ENCODE results near the gene TBC1D20.
"Not testable (repeated sequence)": the region's sequence is repeated elsewhere in the genome, so short reads cannot be mapped to it uniquely, and the experiment has no call there.

TBC1D20 gene

DNA sequence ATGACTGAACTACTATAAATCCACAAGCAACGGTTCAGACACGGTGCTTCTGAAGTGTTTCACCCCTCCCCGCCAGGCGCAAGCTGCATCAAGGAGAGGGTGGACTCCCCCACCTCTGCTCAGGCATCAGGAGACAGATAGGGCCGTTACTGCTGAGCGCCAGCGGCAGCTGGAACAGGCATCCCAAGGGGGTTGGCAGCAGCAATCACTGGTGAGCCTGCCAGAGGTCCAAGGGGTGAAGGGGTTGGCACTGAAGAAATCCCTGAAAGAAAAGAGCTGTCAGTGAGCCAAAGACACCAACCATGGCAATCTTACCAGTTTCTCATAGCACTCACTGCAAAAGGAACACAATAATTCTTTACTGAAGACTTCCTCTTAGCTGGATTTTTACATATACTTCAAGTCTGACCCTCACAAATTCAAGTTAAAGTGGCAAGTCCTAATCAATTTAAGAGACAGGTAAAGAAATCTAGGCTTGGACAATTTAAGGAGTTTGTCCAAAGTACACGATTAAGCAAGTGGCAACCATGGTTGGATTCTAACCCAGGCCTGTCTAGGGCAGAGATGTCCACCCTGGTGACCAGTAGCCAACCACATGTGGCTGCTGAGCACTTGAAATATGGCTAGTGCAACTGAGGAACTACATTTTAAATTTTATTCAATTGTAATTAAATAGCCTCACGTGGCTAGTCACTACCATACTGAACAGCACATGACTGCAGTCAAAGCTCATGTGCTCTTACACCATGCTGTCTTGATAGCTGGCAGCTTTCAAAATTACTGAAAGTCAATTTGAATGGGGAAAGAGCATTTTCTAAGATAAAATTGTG is 21.7 kb upstream of the TBC1D20 start:
- Mint-ChIP-seq H3K36me3 (ENCODE audit: insufficient read depth) (peaks cover 56% of the 10 kb centered on the region), H3K9me3 (no peaks in the 10 kb centered on the region), H3K27ac (ENCODE audit: low read depth) (no peak overlapping the region), H3K4me1 (peaks cover 9% of the 10 kb centered on the region), H3K27me3 (no peaks in the 10 kb centered on the region), H3K4me3 (no peak overlapping the region)
- ATAC-seq (replicated peaks; ENCODE audit: extremely low read depth, poor library complexity, severe bottlenecking) (no peak), DNase-seq (ENCODE audit: low spot score in 2 of 2) (no peak)

DNA sequence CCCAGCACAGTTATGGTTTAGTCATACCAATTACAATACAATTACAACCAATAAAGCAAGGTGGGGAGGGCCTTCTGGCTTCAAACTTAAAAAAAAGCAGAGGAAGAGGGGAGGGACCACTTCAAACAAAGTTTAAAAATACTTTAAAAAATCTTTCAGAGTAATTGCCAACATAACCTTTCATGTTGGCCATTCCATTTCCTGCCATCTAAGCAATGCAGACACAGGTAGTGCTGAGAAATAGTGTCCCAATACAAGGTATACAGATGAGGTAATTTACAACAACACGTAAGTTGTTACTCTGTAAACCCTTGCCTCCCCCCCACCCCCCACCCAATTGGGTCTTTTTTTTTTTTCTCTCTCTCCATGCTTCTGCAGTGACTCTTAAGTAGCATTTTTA is 18.8 kb upstream of the TBC1D20 start:
- no peaks in the 10 kb centered on the region for H3K9me3 Mint-ChIP-seq
- H3K4me3 Mint-ChIP-seq = no peak overlapping the region
- peaks cover 13% of the 10 kb centered on the region for H3K4me1 Mint-ChIP-seq
- no peak for ATAC-seq (replicated peaks; ENCODE audit: extremely low read depth, poor library complexity, severe bottlenecking)
- peaks cover 34% of the 10 kb centered on the region for H3K36me3 Mint-ChIP-seq (ENCODE audit: insufficient read depth)
- H3K27ac Mint-ChIP-seq (ENCODE audit: low read depth) = no peak overlapping the region
- no peaks in the 10 kb centered on the region for H3K27me3 Mint-ChIP-seq
- no peak for DNase-seq (ENCODE audit: low spot score in 2 of 2)

DNA sequence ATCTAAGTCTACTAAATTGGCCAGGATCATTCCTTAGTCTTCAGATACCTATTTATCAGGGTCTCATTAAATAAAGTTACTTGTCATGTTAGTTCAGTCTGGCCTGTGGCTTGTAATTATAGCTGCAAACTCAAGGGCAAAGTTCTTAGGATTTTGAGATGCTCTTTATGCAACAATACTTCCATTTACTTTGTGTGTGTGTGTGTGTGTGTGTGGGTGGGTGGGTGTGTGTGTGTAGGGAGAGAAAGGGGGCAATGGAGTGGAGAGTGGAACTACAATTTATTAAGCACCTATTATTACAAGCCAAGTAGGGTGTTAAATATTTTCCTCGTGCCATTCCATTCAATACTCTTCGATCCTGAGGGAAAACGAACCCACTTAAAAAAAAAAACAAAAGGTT is 17.7 kb upstream of the TBC1D20 start:
- ATAC-seq (replicated peaks; ENCODE audit: extremely low read depth, poor library complexity, severe bottlenecking) (no peak), DNase-seq (ENCODE audit: low spot score in 2 of 2) (no peak)
- no peaks in the 10 kb centered on the region for H3K27me3 Mint-ChIP-seq
- peaks cover 13% of the 10 kb centered on the region for H3K4me1 Mint-ChIP-seq
- no peak overlapping the region for H3K4me3 Mint-ChIP-seq
- H3K36me3 Mint-ChIP-seq (ENCODE audit: insufficient read depth) = peaks cover 30% of the 10 kb centered on the region
- H3K9me3 Mint-ChIP-seq = no peaks in the 10 kb centered on the region
- no peak overlapping the region for H3K27ac Mint-ChIP-seq (ENCODE audit: low read depth)

DNA sequence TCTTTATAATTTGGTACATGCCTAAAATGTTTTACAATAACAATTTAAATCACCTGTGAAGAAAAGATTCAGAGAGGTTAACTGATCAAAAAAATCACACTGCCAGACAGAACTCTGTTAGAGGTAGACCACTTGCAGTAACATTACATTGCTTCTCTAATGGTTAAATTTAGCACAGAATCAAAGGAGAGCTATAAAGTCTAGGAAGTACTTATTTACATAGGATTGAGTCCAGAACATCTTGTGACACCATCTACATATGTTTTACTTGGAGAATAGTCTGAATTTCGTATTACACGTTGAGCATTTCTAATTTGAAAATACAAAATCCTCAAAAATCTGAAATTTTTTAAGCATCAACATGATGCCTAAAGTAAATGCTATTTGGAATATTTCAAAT is 17.2 kb upstream of the TBC1D20 start:
- DNase-seq (ENCODE audit: low spot score in 2 of 2) = no peak
- Mint-ChIP-seq H3K4me3 (no peak overlapping the region), H3K36me3 (ENCODE audit: insufficient read depth) (peaks cover 26% of the 10 kb centered on the region), H3K27ac (ENCODE audit: low read depth) (no peak overlapping the region), H3K9me3 (no peaks in the 10 kb centered on the region), H3K4me1 (peaks cover 13% of the 10 kb centered on the region), H3K27me3 (no peaks in the 10 kb centered on the region)
- no peak for ATAC-seq (replicated peaks; ENCODE audit: extremely low read depth, poor library complexity, severe bottlenecking)

DNA sequence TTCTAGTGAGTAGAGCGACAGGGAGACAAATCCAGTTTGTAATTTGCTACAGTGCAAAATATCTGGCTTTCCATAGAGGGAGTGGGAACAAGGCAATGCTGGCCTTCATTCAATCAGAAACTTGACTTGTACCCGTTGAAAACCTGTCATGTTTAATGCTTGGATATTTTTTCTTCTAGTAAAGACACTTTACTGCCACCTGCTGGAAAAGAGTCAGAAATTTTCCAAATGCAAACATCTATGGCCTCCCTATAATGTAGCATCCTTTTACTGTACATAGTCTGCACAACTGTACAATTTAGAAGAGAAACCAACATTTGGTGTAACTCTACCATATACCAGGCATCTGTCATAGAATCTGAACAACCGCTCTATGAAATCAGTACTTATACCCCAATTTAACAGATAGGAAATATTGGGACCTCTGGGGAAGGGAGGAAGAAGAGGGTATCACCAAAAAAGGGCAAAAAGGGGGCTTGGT is 16.7 kb upstream of the TBC1D20 start:
- DNase-seq (ENCODE audit: low spot score in 2 of 2) = peak in 1 of 2 donors; percentile 39
- peaks cover 25% of the 10 kb centered on the region for H3K36me3 Mint-ChIP-seq (ENCODE audit: insufficient read depth)

DNA sequence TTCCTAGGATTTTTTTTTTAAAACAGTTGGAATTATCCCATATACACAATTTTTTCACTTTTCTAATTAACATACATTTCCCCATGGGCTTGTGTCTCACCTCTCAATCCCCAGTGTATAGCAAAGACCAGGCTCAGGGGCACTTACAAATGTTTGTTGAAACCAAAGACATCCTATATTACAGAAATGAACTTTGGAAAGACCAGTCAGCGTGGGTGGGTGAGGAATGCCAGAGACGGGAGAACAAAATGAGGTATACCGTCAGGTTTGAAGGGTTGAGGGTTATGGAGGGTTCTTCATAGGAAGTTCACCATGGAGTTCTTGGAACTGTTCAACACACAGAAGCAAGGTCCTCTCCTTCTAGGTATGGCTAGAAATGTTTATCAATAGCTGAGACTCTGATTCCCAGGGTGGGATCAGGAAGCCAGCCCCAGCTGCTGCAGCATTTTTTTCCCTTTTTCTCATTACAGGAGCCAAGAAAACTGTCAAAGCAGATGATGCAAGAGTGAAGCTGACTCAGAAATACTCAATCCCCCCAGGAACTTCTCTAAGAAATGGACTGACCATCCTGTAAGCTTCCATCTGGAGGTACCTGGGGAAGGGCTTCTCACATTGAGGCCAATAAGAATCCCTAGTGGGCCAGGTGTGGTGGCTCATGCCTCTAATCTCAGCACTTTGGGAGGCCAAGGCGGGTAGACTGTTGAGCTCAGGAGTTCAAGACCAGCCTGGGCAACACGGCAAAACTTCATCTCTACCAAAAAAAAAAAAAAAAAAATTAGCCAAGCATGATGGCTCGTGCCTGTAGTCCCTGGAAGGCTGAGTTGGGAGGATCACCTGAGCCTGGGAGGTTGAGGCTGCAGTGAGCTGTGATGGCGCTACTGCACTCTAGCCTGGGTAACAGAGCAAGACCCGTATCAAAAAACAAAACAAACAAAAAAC is 15.9 kb upstream of the TBC1D20 start:
- H3K4me3 Mint-ChIP-seq = no peak overlapping the region
- H3K36me3 Mint-ChIP-seq (ENCODE audit: insufficient read depth) = peaks cover 19% of the 10 kb centered on the region
- H3K27ac Mint-ChIP-seq (ENCODE audit: low read depth) = no peak overlapping the region
- peaks cover 13% of the 10 kb centered on the region for H3K4me1 Mint-ChIP-seq
- no peaks in the 10 kb centered on the region for H3K9me3 Mint-ChIP-seq
- H3K27me3 Mint-ChIP-seq = no peaks in the 10 kb centered on the region
- DNase-seq (ENCODE audit: low spot score in 2 of 2) = no peak
- no peak for ATAC-seq (replicated peaks; ENCODE audit: extremely low read depth, poor library complexity, severe bottlenecking)

More for the DNA sequence above, 16.7 kb upstream of the TBC1D20 start:
- Mint-ChIP-seq H3K4me1 (peaks cover 13% of the 10 kb centered on the region), H3K9me3 (no peaks in the 10 kb centered on the region), H3K27ac (ENCODE audit: low read depth) (no peak overlapping the region), H3K4me3 (no peak overlapping the region), H3K27me3 (no peaks in the 10 kb centered on the region)
- peak; percentile 62 for ATAC-seq (replicated peaks; ENCODE audit: extremely low read depth, poor library complexity, severe bottlenecking)

DNA sequence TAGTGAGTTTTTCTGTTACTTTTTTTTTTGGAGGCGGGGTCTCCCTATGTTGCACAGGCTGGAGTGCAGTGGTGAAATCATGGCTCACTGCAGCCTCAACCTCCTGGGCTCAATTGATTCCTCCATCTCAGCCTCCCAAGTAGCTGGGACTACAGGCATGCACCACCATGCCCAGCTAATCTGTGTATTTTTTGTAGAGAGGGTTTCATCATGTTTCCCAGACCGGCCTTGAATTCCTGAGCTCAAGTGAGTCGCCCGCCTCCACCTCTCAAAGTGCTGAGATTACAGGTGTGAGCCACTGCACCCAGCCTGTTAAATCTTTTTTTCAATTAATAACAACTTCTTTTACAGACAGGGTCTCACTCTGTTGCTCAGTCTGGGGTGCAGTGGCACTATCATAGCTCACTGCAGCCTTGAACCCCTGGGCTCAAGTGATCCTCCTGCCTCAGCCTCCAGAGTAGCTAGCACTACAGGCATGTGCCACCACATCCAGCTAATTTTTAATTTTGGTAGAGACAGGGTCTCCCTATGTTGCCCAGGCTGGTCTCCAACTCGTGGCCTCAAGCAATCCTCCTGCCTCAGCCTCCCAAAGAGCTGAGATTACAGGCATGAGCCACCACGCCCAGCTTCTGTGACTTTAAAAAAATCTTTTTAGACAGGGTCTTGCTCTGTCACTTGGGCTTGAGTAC is 14.4 kb upstream of the TBC1D20 start:
- peaks cover 11% of the 10 kb centered on the region for H3K4me1 Mint-ChIP-seq
- not testable (repeated sequence) for H3K9me3 Mint-ChIP-seq; H3K4me3 Mint-ChIP-seq; H3K27ac Mint-ChIP-seq (ENCODE audit: low read depth); DNase-seq (ENCODE audit: low spot score in 2 of 2); ATAC-seq (replicated peaks; ENCODE audit: extremely low read depth, poor library complexity, severe bottlenecking); H3K27me3 Mint-ChIP-seq
- H3K36me3 Mint-ChIP-seq (ENCODE audit: insufficient read depth) = peaks cover 12% of the 10 kb centered on the region

DNA sequence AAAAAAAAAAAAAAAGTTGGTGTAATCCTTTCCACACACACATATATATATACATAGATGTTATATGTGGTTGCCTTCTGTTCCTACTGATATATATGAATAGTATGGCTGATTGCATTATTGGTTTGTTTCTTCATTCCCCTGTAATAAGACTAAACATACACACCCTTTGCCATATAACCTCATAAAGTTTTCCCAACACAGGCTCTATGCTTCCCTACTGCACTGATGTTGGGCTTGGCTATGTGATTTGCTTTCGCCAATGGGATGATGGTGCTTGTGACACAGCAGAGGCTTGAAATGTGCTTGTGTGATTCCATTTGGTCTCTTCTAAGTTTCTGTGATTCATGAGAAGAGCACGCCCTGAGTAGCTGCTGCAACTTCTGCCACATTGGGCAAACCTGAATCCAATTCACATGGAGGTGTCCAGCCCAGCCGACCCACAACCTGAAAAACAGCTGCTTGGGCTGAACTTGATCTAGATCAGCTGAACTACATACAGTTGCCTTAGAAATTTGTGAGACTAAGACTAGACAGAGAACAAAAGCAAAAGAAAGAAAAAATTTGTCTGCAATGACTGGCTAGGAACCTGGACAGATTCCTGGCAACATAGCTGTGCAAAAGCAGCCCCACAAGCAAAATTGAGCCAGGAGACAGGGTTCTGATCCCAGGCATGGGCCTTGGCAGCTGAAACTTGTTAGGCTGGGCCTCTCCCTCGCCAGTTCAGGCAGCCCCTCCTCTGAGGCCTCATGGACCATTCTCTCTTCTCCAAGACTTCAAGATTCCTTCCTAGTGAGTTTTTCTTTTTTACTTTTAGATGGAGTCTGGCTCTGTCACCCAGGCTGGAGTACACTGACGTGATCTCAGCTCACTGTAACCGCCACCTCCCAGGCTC is 13.4 kb upstream of the TBC1D20 start:
- DNase-seq (ENCODE audit: low spot score in 2 of 2) = no peak
- H3K4me1 Mint-ChIP-seq = peaks cover 7% of the 10 kb centered on the region
- H3K27ac Mint-ChIP-seq (ENCODE audit: low read depth) = no peak overlapping the region
- H3K36me3 Mint-ChIP-seq (ENCODE audit: insufficient read depth) = peaks cover 10% of the 10 kb centered on the region
- no peak overlapping the region for H3K4me3 Mint-ChIP-seq
- H3K27me3 Mint-ChIP-seq = no peaks in the 10 kb centered on the region
- ATAC-seq (replicated peaks; ENCODE audit: extremely low read depth, poor library complexity, severe bottlenecking) = no peak
- no peaks in the 10 kb centered on the region for H3K9me3 Mint-ChIP-seq

DNA sequence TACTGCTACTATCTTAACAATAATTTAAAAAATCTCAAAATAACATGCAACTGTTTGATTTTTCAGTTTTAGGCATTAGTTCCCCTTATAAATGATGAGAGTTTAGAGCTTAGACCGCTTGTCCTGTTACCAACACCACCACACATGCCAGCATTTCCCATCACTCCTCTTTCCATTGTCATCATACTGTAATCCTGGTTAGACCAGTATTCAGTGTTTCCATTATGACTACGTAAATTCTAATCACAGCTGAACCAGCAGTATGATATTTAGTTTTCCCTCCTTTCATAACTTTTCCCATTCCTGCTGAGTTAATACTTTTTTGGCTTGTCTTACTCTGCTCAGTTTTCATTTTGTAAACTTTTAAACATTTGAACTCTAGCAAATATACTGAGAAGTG is 12.2 kb upstream of the TBC1D20 start:
- Mint-ChIP-seq H3K36me3 (ENCODE audit: insufficient read depth) (peaks cover 10% of the 10 kb centered on the region), H3K4me3 (no peak overlapping the region), H3K27ac (ENCODE audit: low read depth) (no peak overlapping the region), H3K27me3 (peaks cover 8% of the 10 kb centered on the region), H3K4me1 (peaks cover 7% of the 10 kb centered on the region), H3K9me3 (no peaks in the 10 kb centered on the region)
- ATAC-seq (replicated peaks; ENCODE audit: extremely low read depth, poor library complexity, severe bottlenecking) (no peak), DNase-seq (ENCODE audit: low spot score in 2 of 2) (no peak)

DNA sequence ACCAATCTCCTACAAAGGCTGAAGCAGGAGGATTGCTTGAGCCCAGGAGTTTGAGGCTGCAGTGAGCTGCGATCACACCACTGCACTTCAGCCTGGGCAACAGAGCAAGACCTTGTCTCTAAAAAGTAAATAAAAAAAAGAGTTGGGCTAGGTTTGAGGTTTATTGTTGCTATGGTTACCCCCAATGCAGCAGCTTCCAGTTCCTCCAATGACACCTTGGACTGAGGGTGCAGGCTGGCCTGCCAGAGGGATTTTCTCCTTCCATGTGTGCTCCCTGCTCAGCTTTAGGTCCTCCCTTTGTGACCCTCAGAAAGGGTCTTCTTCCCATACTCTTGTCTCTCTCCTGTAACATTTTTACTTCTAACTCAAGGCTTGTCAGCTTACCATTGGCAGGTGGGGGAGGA is 10.6 kb upstream of the TBC1D20 start:
- Mint-ChIP-seq H3K9me3 (no peaks in the 10 kb centered on the region), H3K36me3 (ENCODE audit: insufficient read depth) (peaks cover 5% of the 10 kb centered on the region), H3K4me3 (no peak overlapping the region), H3K4me1 (no peaks in the 10 kb centered on the region), H3K27me3 (peaks cover 23% of the 10 kb centered on the region), H3K27ac (ENCODE audit: low read depth) (no peak overlapping the region)
- DNase-seq (ENCODE audit: low spot score in 2 of 2) = no peak
- no peak for ATAC-seq (replicated peaks; ENCODE audit: extremely low read depth, poor library complexity, severe bottlenecking)

DNA sequence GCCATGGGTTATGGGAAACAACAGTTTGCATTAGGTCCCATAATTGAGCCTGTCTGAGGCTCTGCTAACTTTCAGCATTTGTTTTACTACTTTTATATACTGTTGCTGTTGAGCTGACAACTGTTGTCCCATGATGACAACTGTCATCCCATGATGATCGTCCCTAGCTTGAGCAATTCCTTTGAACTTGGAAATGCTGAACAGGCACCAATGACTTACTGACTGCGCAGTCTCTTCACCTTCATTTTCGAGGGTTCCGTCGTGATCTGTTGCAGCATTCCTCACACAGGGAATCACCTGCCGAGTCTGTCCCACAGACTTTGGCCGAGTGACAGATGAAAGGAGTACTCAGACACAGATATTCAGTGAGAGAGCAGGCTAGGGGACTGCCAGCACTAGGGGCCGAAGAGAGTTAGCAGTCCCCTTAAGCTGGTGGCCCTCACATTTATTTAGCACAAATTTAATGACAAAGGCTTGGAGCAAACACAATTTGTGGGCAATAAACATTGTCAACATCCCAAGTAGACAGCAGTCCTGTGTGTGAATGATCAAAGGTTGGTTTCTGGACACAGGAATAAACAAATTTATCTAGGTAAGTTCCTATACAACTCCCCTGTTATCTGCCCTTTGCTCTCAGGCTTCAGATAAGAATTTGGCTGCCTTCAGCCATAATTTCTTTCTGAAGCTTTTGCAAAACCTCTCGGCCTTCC is 10.0 kb upstream of the TBC1D20 start:
- no peaks in the 10 kb centered on the region for H3K4me1 Mint-ChIP-seq
- peaks cover 5% of the 10 kb centered on the region for H3K36me3 Mint-ChIP-seq (ENCODE audit: insufficient read depth)
- H3K27me3 Mint-ChIP-seq = peaks cover 23% of the 10 kb centered on the region
- no peak overlapping the region for H3K27ac Mint-ChIP-seq (ENCODE audit: low read depth)
- DNase-seq (ENCODE audit: low spot score in 2 of 2) = no peak
- H3K4me3 Mint-ChIP-seq = no peak overlapping the region
- no peaks in the 10 kb centered on the region for H3K9me3 Mint-ChIP-seq
- no peak for ATAC-seq (replicated peaks; ENCODE audit: extremely low read depth, poor library complexity, severe bottlenecking)

Measured in central memory CD8-positive, alpha-beta T cell (primary cell).